WTC11 (cell line): ENCODE data around the gene CCDC51. TPM values are rescaled to one million over a fixed set of nuclear protein-coding genes. Genes with fewer than 3 reads are reported as not detected.

Source experiments
- ATF1 ChIP-seq: sonication (generic); formaldehyde crosslinking; IDR thresholded peaks from 2 replicates; pipeline ENCODE4 v1.8.1; 2023; ENCODE audit warnings: mild to moderate bottlenecking, moderate library complexity, missing genetic modification reagents
- CREB1 ChIP-seq: sonication (generic); formaldehyde crosslinking; IDR thresholded peaks from 2 replicates; pipeline ENCODE4 v1.8.0; 2023; ENCODE audit warnings: mild to moderate bottlenecking, missing genetic modification reagents
- ESRRA ChIP-seq: sonication (generic); formaldehyde crosslinking; IDR thresholded peaks from 2 replicates; pipeline ENCODE4 v1.8.1; 2022; ENCODE audit warnings: mild to moderate bottlenecking, missing genetic modification reagents, borderline replicate concordance
- FOXK1 ChIP-seq: sonication (generic); formaldehyde crosslinking; IDR thresholded peaks from 2 replicates; pipeline ENCODE4 v1.8.0; 2022; ENCODE audit warnings: mild to moderate bottlenecking, moderate library complexity, missing genetic modification reagents
- FOXP1 ChIP-seq: sonication (generic); formaldehyde crosslinking; IDR thresholded peaks from 2 replicates; pipeline ENCODE4 v1.8.0; 2022; ENCODE audit warnings: missing genetic modification reagents, mild to moderate bottlenecking, moderate library complexity, borderline replicate concordance
- GTF2I ChIP-seq: fragments of 250-450 bp; sonication (Bioruptor Pico); conservative IDR thresholded peaks from 2 replicates; pipeline ENCODE4 v1.4.0; 2021; ENCODE audit warnings: mild to moderate bottlenecking
- HMGA2 ChIP-seq: fragments of 250-450 bp; sonication (Bioruptor Pico); IDR thresholded peaks from 2 replicates; pipeline ENCODE4 v1.4.0; 2021; ENCODE audit warnings: mild to moderate bottlenecking, moderate library complexity
- IRF2 ChIP-seq: sonication (generic); formaldehyde crosslinking; IDR thresholded peaks from 2 replicates; pipeline ENCODE4 v1.8.0; 2022; ENCODE audit warnings: low read depth, missing genetic modification reagents, borderline replicate concordance
- MXD4 ChIP-seq: fragments of 250-450 bp; sonication (Bioruptor Pico); IDR thresholded peaks from 2 replicates; pipeline ENCODE4 v1.8.0; 2021; ENCODE audit warnings: mild to moderate bottlenecking, moderate library complexity, borderline replicate concordance
- SMAD3 ChIP-seq: sonication (generic); formaldehyde crosslinking; IDR thresholded peaks from 2 replicates; pipeline ENCODE4 v1.8.0; 2022; ENCODE audit warnings: missing genetic modification reagents, mild to moderate bottlenecking, borderline replicate concordance
- SOX15 ChIP-seq: fragments of 250-450 bp; sonication (Bioruptor Pico); IDR thresholded peaks from 2 replicates; pipeline ENCODE4 v1.9.0; 2021; ENCODE audit warnings: mild to moderate bottlenecking
- TP53 ChIP-seq: sonication (generic); formaldehyde crosslinking; IDR thresholded peaks from 2 replicates; pipeline ENCODE4 v1.8.1; 2023; ENCODE audit warnings: mild to moderate bottlenecking, missing genetic modification reagents
- total RNA-seq: library from RNA; stranded (reverse); gene quantifications from 3 replicates; pipeline ENCODE4 v1.2.3, GENCODE V29; 2021
- TF ChIP-seq, protein P1 (sequence below): fragments of 200-600 bp; IDR thresholded peaks from 2 replicates; pipeline ENCODE4 v1.8.0; 2022; ENCODE audit warnings: antibody characterized with exemption
- TF ChIP-seq, protein P2 (sequence below): fragments of 250-450 bp; sonication (Bioruptor Pico); IDR thresholded peaks from 2 replicates; pipeline ENCODE4 v2.1.2; 2022; ENCODE audit warnings: mild to moderate bottlenecking, moderate library complexity
- TF ChIP-seq, protein P3 (sequence below): fragments of 250-450 bp; sonication (Bioruptor Pico); IDR thresholded peaks from 2 replicates; pipeline ENCODE4 v1.9.0; 2021; ENCODE audit warnings: moderate library complexity, mild to moderate bottlenecking, inconsistent platforms, borderline replicate concordance
- TF ChIP-seq, protein P4 (sequence below): sonication (generic); formaldehyde crosslinking; IDR thresholded peaks from 2 replicates; pipeline ENCODE4 v1.8.1; 2023; ENCODE audit warnings: mild to moderate bottlenecking, missing genetic modification reagents, moderate library complexity
- TF ChIP-seq, protein P5 (sequence below): sonication (generic); formaldehyde crosslinking; IDR thresholded peaks from 2 replicates; pipeline ENCODE4 v1.8.0; 2022; ENCODE audit warnings: mild to moderate bottlenecking, missing genetic modification reagents
- TF ChIP-seq, protein P6 (sequence below): sonication (generic); formaldehyde crosslinking; conservative IDR thresholded peaks from 2 replicates; pipeline ENCODE4 v1.8.1; 2023; ENCODE audit warnings: mild to moderate bottlenecking, low read depth, missing genetic modification reagents, moderate library complexity

Gene CCDC51
- total RNA-seq, 1 experiment from 2014 or later = 25.1 TPM

DNA sequence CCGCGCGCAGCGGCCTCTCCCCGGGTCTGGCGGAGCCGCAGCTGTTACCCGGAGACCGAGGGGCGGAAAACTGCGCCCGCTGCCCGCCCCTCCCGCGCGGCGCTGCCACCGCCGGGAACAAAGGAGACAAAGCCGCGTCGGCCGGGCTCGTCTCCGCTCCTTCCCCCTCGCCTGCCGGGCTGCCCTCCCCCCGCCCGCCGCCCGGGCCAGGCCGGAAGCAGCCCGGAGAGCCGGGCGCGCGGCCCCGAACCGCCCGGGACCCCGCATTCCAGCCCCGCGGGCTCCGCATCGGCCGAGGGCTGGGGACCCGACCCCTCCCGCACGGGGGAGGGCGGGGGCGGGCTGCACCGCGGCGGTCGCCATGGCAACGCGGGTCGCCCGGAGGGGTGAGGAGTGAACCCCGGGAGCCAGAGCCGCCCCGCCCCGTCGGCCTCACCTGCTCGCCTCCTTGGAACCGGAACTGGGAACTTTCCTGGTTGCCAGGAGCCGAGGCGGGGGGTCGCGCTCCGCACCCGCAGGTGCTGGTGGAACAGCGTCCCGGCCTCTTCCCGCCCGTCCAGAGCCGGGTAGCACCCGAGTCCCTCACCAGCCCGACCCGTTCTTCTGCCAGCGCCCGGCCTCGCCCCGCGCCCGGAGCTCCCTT lies 10.5 kb downstream of the CCDC51 start (continued):
- TF ChIP-seq ESRRA (CRISPR knock-in tag) = no peak
- TF ChIP-seq TP53 (CRISPR knock-in tag) = no peak; the same call in 1 of the 2 replicates
- no peak for TF ChIP-seq FOXP1 (CRISPR knock-in tag)
- TF ChIP-seq MXD4 = no peak
- peak; percentile 43; the same call in 1 of the 2 replicates for TF ChIP-seq FOXK1 (CRISPR knock-in tag)
- TF ChIP-seq, protein P1, sequence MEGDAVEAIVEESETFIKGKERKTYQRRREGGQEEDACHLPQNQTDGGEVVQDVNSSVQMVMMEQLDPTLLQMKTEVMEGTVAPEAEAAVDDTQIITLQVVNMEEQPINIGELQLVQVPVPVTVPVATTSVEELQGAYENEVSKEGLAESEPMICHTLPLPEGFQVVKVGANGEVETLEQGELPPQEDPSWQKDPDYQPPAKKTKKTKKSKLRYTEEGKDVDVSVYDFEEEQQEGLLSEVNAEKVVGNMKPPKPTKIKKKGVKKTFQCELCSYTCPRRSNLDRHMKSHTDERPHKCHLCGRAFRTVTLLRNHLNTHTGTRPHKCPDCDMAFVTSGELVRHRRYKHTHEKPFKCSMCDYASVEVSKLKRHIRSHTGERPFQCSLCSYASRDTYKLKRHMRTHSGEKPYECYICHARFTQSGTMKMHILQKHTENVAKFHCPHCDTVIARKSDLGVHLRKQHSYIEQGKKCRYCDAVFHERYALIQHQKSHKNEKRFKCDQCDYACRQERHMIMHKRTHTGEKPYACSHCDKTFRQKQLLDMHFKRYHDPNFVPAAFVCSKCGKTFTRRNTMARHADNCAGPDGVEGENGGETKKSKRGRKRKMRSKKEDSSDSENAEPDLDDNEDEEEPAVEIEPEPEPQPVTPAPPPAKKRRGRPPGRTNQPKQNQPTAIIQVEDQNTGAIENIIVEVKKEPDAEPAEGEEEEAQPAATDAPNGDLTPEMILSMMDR = no peak
- TF ChIP-seq IRF2 (CRISPR knock-in tag) = no peak
- TF ChIP-seq, protein P2, sequence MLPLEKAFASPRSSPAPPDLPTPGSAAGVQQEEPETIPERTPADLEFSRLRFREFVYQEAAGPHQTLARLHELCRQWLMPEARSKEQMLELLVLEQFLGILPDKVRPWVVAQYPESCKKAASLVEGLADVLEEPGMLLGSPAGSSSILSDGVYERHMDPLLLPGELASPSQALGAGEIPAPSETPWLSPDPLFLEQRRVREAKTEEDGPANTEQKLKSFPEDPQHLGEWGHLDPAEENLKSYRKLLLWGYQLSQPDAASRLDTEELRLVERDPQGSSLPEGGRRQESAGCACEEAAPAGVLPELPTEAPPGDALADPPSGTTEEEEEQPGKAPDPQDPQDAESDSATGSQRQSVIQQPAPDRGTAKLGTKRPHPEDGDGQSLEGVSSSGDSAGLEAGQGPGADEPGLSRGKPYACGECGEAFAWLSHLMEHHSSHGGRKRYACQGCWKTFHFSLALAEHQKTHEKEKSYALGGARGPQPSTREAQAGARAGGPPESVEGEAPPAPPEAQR = no peak
- TF ChIP-seq, protein P3, sequence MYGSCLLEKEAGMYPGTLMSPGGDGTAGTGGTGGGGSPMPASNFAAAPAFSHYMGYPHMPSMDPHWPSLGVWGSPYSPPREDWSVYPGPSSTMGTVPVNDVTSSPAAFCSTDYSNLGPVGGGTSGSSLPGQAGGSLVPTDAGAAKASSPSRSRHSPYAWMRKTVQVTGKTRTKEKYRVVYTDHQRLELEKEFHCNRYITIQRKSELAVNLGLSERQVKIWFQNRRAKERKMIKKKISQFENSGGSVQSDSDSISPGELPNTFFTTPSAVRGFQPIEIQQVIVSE = no peak
- TF ChIP-seq, protein P4, sequence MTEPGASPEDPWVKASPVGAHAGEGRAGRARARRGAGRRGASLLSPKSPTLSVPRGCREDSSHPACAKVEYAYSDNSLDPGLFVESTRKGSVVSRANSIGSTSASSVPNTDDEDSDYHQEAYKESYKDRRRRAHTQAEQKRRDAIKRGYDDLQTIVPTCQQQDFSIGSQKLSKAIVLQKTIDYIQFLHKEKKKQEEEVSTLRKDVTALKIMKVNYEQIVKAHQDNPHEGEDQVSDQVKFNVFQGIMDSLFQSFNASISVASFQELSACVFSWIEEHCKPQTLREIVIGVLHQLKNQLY (CRISPR knock-in tag) = 0 out of 2 replicates have a peak, but pooled peaks have one; percentile 50
- TF ChIP-seq, protein P5, sequence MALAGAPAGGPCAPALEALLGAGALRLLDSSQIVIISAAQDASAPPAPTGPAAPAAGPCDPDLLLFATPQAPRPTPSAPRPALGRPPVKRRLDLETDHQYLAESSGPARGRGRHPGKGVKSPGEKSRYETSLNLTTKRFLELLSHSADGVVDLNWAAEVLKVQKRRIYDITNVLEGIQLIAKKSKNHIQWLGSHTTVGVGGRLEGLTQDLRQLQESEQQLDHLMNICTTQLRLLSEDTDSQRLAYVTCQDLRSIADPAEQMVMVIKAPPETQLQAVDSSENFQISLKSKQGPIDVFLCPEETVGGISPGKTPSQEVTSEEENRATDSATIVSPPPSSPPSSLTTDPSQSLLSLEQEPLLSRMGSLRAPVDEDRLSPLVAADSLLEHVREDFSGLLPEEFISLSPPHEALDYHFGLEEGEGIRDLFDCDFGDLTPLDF = no peak
- TF ChIP-seq SOX15 = no peak
- no peak for TF ChIP-seq SMAD3 (CRISPR knock-in tag)
- no peak for TF ChIP-seq GTF2I (CRISPR knock-in tag)
- no peak for TF ChIP-seq ATF1 (CRISPR knock-in tag)
- no peak for TF ChIP-seq HMGA2 (CRISPR knock-in tag)
- no peak for TF ChIP-seq CREB1 (CRISPR knock-in tag)
- TF ChIP-seq, protein P6, sequence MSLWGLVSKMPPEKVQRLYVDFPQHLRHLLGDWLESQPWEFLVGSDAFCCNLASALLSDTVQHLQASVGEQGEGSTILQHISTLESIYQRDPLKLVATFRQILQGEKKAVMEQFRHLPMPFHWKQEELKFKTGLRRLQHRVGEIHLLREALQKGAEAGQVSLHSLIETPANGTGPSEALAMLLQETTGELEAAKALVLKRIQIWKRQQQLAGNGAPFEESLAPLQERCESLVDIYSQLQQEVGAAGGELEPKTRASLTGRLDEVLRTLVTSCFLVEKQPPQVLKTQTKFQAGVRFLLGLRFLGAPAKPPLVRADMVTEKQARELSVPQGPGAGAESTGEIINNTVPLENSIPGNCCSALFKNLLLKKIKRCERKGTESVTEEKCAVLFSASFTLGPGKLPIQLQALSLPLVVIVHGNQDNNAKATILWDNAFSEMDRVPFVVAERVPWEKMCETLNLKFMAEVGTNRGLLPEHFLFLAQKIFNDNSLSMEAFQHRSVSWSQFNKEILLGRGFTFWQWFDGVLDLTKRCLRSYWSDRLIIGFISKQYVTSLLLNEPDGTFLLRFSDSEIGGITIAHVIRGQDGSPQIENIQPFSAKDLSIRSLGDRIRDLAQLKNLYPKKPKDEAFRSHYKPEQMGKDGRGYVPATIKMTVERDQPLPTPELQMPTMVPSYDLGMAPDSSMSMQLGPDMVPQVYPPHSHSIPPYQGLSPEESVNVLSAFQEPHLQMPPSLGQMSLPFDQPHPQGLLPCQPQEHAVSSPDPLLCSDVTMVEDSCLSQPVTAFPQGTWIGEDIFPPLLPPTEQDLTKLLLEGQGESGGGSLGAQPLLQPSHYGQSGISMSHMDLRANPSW (CRISPR knock-in tag) = no peak
